Astrocyte (in vitro differentiated cells and primary cell): ENCODE data around the gene NID2. TPM values are rescaled to one million over a fixed set of nuclear protein-coding genes. Genes with fewer than 3 reads are reported as not detected.

Experiments used
- DNase-seq: peaks from one replicate; pipeline ENCODE4 v3.0.0-alpha.2; 2010; ENCODE audit warnings: low read depth
- FAIRE-seq: peaks from 2 replicates; lab custom pipeline; 2011; peaks lifted over from hg19 to GRCh38; lab: Jason Lieb, UNC
- H2AFZ ChIP-seq: 2 replicates; pipeline ENCODE4 v1.6.0; 2012; ENCODE audit warnings: low read depth, low read length, inconsistent platforms
- H3K27ac ChIP-seq: 2 replicates; pipeline ENCODE4 v1.5.1; 2011; ENCODE audit warnings: low read depth, low read length, inconsistent platforms
- H3K27me3 ChIP-seq: 2 replicates; pipeline ENCODE4 v1.6.0; 2011; ENCODE audit warnings: low read length, inconsistent platforms; ENCODE audit not compliant: insufficient read depth
- H3K36me3 ChIP-seq: 2 replicates; pipeline ENCODE4 v1.5.1; 2011; ENCODE audit warnings: low read length, inconsistent platforms; ENCODE audit not compliant: insufficient read depth
- H3K4me1 ChIP-seq: 2 replicates; pipeline ENCODE4 v1.5.1; 2011; ENCODE audit warnings: low read length, inconsistent platforms; ENCODE audit not compliant: insufficient read depth
- H3K4me2 ChIP-seq: 2 replicates; pipeline ENCODE4 v1.6.0; 2012; ENCODE audit warnings: low read length, inconsistent platforms
- H3K4me3 ChIP-seq: 2 replicates; pipeline ENCODE4 v1.5.1; 2011; ENCODE audit warnings: low read depth, mild to moderate bottlenecking, low read length, inconsistent platforms; ENCODE audit not compliant: insufficient read depth
- H3K79me2 ChIP-seq: 2 replicates; pipeline ENCODE4 v1.6.0; 2012; ENCODE audit warnings: mild to moderate bottlenecking, low read length, inconsistent platforms; ENCODE audit not compliant: insufficient read depth
- H3K9ac ChIP-seq: 2 replicates; pipeline ENCODE4 v1.6.0; 2012; ENCODE audit warnings: mild to moderate bottlenecking, low read length, inconsistent platforms
- H3K9me3 ChIP-seq: 2 replicates; pipeline ENCODE4 v1.5.1; 2012; ENCODE audit warnings: low read depth, mild to moderate bottlenecking, low read length, inconsistent platforms; ENCODE audit not compliant: insufficient read depth
- H4K20me1 ChIP-seq: 2 replicates; pipeline ENCODE4 v1.6.0; 2012; ENCODE audit warnings: low read length, inconsistent platforms; ENCODE audit not compliant: insufficient read depth
- H3K27ac Mint-ChIP-seq: one replicate; pipeline ENCODE4 v1.8.0; 2021; ENCODE audit warnings: mild to moderate bottlenecking, mixed read lengths; ENCODE audit not compliant: unreplicated experiment
- H3K27me3 Mint-ChIP-seq: one replicate; pipeline ENCODE4 v1.8.0; 2021; ENCODE audit warnings: low read depth, mixed read lengths; ENCODE audit not compliant: unreplicated experiment
- H3K36me3 Mint-ChIP-seq: one replicate; pipeline ENCODE4 v1.8.0; 2021; ENCODE audit warnings: low read depth, mixed read lengths; ENCODE audit not compliant: unreplicated experiment
- H3K4me1 Mint-ChIP-seq: one replicate; pipeline ENCODE4 v1.8.0; 2021; ENCODE audit warnings: low read depth, mixed read lengths; ENCODE audit not compliant: unreplicated experiment
- H3K4me3 Mint-ChIP-seq: one replicate; pipeline ENCODE4 v1.8.0; 2021; ENCODE audit warnings: mild to moderate bottlenecking, moderate library complexity, mixed read lengths; ENCODE audit not compliant: unreplicated experiment
- H3K9me3 Mint-ChIP-seq: one replicate; pipeline ENCODE4 v1.8.0; 2021; ENCODE audit warnings: mild to moderate bottlenecking, mixed read lengths; ENCODE audit not compliant: unreplicated experiment
- CTCF ChIP-seq: IDR thresholded peaks from 2 replicates; pipeline ENCODE4 v1.5.1; 2011; ENCODE audit warnings: low read depth, mild to moderate bottlenecking, inconsistent platforms, low read length, moderate library complexity; ENCODE audit not compliant: insufficient read depth
- EZH2 ChIP-seq: IDR thresholded peaks from 2 replicates; pipeline ENCODE4 v1.6.1; 2012; ENCODE audit warnings: mild to moderate bottlenecking, low read length, inconsistent platforms; ENCODE audit not compliant: insufficient read depth
- total RNA-seq: library from RNA; stranded (reverse); gene quantifications from 2 replicates; pipeline ENCODE4 v1.2.1, GENCODE V29; 2021

Gene NID2
- total RNA-seq, 1 donor from 2014 or later, result 22.3 TPM

- peak; percentile 9 for FAIRE-seq
- TF ChIP-seq CTCF (no peak), EZH2 (no peak)
- Histone ChIP-seq H3K9me3 (no peaks in the 10 kb centered on the region), H3K79me2 (peaks cover 54% of the 10 kb centered on the region), H3K9ac (peak overlapping the region; percentile 68), H3K27me3 (no peaks in the 10 kb centered on the region), H2AFZ (no peak overlapping the region), H3K36me3 (peaks cover 13% of the 10 kb centered on the region), H3K4me2 (peak overlapping the region; percentile 78), H3K4me3 (no peak overlapping the region), H3K4me1 (peaks cover 25% of the 10 kb centered on the region), H3K27ac (peak overlapping the region; percentile 89), H4K20me1 (no peaks in the 10 kb centered on the region)
- peaks cover 5% of the 10 kb centered on the region for H3K4me1 Mint-ChIP-seq
- peaks cover 3% of the 10 kb centered on the region for H3K36me3 Mint-ChIP-seq
- H3K9me3 Mint-ChIP-seq, result no peaks in the 10 kb centered on the region
- H3K27me3 Mint-ChIP-seq, result peaks cover 7% of the 10 kb centered on the region
- peak; percentile 95 for DNase-seq
- H3K27ac Mint-ChIP-seq, result peak overlapping the region; percentile 86
- H3K4me3 Mint-ChIP-seq, result no peak overlapping the region
Observed at GRCh38 chr14:52044791-52045522, 23.9 kb downstream of the NID2 start.

- no peak for FAIRE-seq
- no peak overlapping the region for H3K27ac Mint-ChIP-seq
Observed at GRCh38 chr14:52043690-52044089, 25.2 kb downstream of the NID2 start.

More at GRCh38 chr14:52043690-52044089, 25.2 kb downstream of the NID2 start:
- H3K27me3 ChIP-seq, result no peaks in the 10 kb centered on the region
- Mint-ChIP-seq H3K4me1 (peaks cover 5% of the 10 kb centered on the region), H3K9me3 (no peaks in the 10 kb centered on the region), H3K4me3 (no peak overlapping the region), H3K27me3 (peaks cover 6% of the 10 kb centered on the region), H3K36me3 (peaks cover 3% of the 10 kb centered on the region)
- no peaks in the 10 kb centered on the region for H4K20me1 ChIP-seq
- no peaks in the 10 kb centered on the region for H3K9me3 ChIP-seq
- TF ChIP-seq CTCF (peak; percentile 34), EZH2 (no peak)
- peaks cover 21% of the 10 kb centered on the region for H3K4me1 ChIP-seq
- no peak for DNase-seq
- no peak overlapping the region for H3K9ac ChIP-seq
- H3K36me3 ChIP-seq, result peaks cover 13% of the 10 kb centered on the region
- H3K4me3 ChIP-seq, result no peak overlapping the region
- H2AFZ ChIP-seq, result no peak overlapping the region
- H3K27ac ChIP-seq, result no peak overlapping the region
- peaks cover 43% of the 10 kb centered on the region for H3K79me2 ChIP-seq
- H3K4me2 ChIP-seq, result no peak overlapping the region
